ENCODE data around the gene NDUFB8. TPM values are rescaled to one million over a fixed set of nuclear protein-coding genes. Genes with fewer than 3 reads are reported as not detected.

Gene NDUFB8
- total and polyA plus RNA-seq, 2 donors (not counting 3 experiments of a cell fraction or from before 2014, with no cell fraction given): 193 to 526 TPM

DNA sequence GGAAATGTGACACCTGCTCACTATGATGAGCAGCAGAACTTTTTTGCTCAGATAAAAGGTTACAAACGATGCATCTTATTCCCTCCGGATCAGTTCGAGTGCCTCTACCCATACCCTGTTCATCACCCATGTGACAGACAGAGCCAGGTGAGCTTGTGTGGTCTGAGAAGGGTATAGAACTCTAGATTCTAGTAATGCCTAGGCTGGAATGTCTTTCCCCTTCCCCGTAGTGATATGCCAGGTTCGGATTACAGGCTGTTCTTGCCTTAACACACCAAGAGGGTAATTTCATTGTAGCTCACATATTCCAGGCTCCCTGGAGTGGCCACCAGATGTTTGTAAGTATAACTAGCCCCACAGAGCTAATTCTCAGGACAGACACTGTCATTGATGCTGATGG is 15.3 kb upstream of the NDUFB8 start:
- Histone ChIP-seq H3K9ac (replicated peaks; ENCODE audit: extremely low read depth, insufficient read depth, low read length) (no peak overlapping the region), H3K9me3 (replicated peaks; ENCODE audit: control insufficient read depth, insufficient read depth, low read length) (no peaks in the 10 kb centered on the region), H3K36me3 (ENCODE audit: control insufficient read depth in 2 of 2, extremely low read depth in 1 of 2, insufficient read depth in 2 of 2, low read length in 2 of 2) (peaks cover 8 to 47% of the 10 kb centered on the region in 2 experiments), H3K4me2 (ENCODE audit: insufficient read depth, low read length) (no peak overlapping the region), H3K27ac (ENCODE audit: insufficient read depth, low read depth, low read length) (no peak overlapping the region), H3K79me2 (ENCODE audit: control insufficient read depth, insufficient read depth, low read length) (no peaks in the 10 kb centered on the region), H2AFZ (ENCODE audit: low read depth, low read length) (no peak overlapping the region), H3K27me3 (ENCODE audit: control insufficient read depth in 2 of 2, insufficient read depth in 2 of 2, low read length in 2 of 2) (no peaks in the 10 kb centered on the region), H3K4me1 (ENCODE audit: control insufficient read depth, extremely low read depth, insufficient read depth, low read length) (no peaks in the 10 kb centered on the region), H3K4me3 (replicated peaks in 1 of 3; ENCODE audit: insufficient read depth in 1 of 3, low read depth in 1 of 3, low read length in 3 of 3) (no peak overlapping the region), H4K20me1 (replicated peaks; ENCODE audit: control insufficient read depth, extremely low read depth, insufficient read depth, low read length) (no peaks in the 10 kb centered on the region), H3K9me1 (replicated peaks; ENCODE audit: control insufficient read depth, extremely low read depth, insufficient read depth, low read length) (no peaks in the 10 kb centered on the region)
- ChIA-PET POLR2A (interaction anchor here (2.0 kb wide), 1 partner anchor 9 kb away, joined by 9 read pairs; the partner anchor contains the start of gene HIF1AN), CTCF (interaction anchor here (1.1 to 2.2 kb wide), 3 partner anchors 9 to 18 kb away, joined by 3 to 12 read pairs (median 5); partner anchors contain the start of gene HIF1AN)
- FAIRE-seq (no peak), DNase-seq (ENCODE audit: low read depth, low spot score) (no peak)
- no TSS peak for BruUV-seq (replicated peaks)
- no peak for TF ChIP-seq JUN (IDR thresholded peaks at IDR 0.05; ENCODE audit: borderline replicate concordance, insufficient read depth, insufficient read length, low read depth)
- TF ChIP-seq POLR2A (IDR thresholded peaks at IDR 0.05; ENCODE audit: low read depth, low read length): no peak
- TF ChIP-seq MYC (IDR thresholded peaks at IDR 0.05; ENCODE audit: low read depth, low read length): no peak
- TF ChIP-seq, protein P1, sequence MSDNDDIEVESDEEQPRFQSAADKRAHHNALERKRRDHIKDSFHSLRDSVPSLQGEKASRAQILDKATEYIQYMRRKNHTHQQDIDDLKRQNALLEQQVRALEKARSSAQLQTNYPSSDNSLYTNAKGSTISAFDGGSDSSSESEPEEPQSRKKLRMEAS (IDR thresholded peaks at IDR 0.05; ENCODE audit: insufficient read depth, insufficient read length): no peak
- no peak for TF ChIP-seq FOS (IDR thresholded peaks at IDR 0.05; ENCODE audit: borderline replicate concordance, insufficient read depth, low read length)
- TF ChIP-seq POLR2AphosphoS5 (IDR thresholded peaks at IDR 0.05; ENCODE audit: insufficient read depth, low read depth, low read length): no peak
- TF ChIP-seq, protein P2, sequence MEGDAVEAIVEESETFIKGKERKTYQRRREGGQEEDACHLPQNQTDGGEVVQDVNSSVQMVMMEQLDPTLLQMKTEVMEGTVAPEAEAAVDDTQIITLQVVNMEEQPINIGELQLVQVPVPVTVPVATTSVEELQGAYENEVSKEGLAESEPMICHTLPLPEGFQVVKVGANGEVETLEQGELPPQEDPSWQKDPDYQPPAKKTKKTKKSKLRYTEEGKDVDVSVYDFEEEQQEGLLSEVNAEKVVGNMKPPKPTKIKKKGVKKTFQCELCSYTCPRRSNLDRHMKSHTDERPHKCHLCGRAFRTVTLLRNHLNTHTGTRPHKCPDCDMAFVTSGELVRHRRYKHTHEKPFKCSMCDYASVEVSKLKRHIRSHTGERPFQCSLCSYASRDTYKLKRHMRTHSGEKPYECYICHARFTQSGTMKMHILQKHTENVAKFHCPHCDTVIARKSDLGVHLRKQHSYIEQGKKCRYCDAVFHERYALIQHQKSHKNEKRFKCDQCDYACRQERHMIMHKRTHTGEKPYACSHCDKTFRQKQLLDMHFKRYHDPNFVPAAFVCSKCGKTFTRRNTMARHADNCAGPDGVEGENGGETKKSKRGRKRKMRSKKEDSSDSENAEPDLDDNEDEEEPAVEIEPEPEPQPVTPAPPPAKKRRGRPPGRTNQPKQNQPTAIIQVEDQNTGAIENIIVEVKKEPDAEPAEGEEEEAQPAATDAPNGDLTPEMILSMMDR (IDR thresholded peaks at IDR 0.05; ENCODE audit: extremely low read depth in 1 of 2, insufficient read depth in 1 of 2, low read depth in 1 of 2, low read length in 2 of 2): no peak
- TF ChIP-seq EZH2 (IDR thresholded peaks at IDR 0.05; ENCODE audit: borderline replicate concordance, low read depth, low read length, severe bottlenecking): no peak
- TF ChIP-seq GATA2 (IDR thresholded peaks at IDR 0.05; ENCODE audit: insufficient read depth, insufficient read length, low read depth, low read length): no peak
- intact Hi-C loops (cut with micrococcal nuclease): no loop called here
- dilution Hi-C loops (cut with MboI; ENCODE audit: extremely low pct_ligation_motif_present, low sequenced_read_pairs): no loop called here
